AG10803 (cell line): ENCODE data around the gene CACNA1E.

ENCODE experiments used
- DNase-seq: peaks from one replicate; pipeline ENCODE4 v3.0.0; 2010; ENCODE audit warnings: low read depth
- H3K4me3 ChIP-seq: 2 replicates; pipeline ENCODE4 v1.5.1; 2011; ENCODE audit warnings: mild to moderate bottlenecking, low read length, control low read depth
- TF ChIP-seq, protein P1 (sequence below): conservative IDR thresholded peaks from 2 replicates; pipeline ENCODE4 v1.5.1; 2011; ENCODE audit warnings: mild to moderate bottlenecking, low read length, control low read depth, inconsistent platforms

The CACNA1E gene

DNA sequence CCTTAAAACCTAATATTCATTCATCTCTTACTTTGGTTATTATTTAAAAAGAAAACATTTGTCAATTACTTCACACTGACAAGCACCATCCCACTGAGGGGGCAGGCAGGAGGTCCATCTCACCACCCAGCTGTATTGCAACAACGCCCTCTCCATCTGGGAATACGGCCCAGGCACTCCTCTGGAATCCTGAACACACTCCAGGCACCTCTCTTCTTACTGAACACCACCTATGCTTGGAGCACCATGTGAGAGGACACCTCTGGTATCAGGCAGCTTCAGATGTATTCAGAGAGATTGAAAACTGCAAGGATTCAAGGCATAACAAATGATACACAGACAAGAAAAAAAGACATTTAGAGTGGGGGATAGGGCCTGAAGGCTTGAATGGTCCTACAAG, 147.1 kb downstream of the CACNA1E start:
- DNase-seq, result no peak
- no peak overlapping the region for H3K4me3 ChIP-seq
- TF ChIP-seq, protein P1, sequence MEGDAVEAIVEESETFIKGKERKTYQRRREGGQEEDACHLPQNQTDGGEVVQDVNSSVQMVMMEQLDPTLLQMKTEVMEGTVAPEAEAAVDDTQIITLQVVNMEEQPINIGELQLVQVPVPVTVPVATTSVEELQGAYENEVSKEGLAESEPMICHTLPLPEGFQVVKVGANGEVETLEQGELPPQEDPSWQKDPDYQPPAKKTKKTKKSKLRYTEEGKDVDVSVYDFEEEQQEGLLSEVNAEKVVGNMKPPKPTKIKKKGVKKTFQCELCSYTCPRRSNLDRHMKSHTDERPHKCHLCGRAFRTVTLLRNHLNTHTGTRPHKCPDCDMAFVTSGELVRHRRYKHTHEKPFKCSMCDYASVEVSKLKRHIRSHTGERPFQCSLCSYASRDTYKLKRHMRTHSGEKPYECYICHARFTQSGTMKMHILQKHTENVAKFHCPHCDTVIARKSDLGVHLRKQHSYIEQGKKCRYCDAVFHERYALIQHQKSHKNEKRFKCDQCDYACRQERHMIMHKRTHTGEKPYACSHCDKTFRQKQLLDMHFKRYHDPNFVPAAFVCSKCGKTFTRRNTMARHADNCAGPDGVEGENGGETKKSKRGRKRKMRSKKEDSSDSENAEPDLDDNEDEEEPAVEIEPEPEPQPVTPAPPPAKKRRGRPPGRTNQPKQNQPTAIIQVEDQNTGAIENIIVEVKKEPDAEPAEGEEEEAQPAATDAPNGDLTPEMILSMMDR, result no peak

DNA sequence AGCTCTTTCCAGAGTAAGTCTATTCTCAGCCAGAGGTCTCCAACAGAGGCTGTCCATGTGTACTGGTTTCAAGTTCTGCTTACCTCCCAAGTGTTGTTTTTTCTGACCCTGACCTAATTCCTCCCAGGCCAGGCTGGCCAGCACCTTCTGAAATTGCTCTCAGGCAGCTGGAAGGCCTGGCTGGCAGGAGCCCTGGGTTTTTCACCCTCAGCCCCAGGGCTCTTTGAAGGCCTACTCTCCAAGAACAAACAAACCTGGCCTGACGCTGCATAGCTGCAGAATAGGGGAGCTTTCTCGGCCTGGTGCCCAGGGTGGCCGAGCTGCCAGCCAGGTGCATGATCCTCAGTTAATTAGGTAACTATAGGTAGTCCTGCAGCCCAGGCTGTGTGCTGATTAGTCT, 147.5 kb downstream of the CACNA1E start:
- no peak overlapping the region for H3K4me3 ChIP-seq
- TF ChIP-seq, protein P1, result no peak
- no peak for DNase-seq

DNA sequence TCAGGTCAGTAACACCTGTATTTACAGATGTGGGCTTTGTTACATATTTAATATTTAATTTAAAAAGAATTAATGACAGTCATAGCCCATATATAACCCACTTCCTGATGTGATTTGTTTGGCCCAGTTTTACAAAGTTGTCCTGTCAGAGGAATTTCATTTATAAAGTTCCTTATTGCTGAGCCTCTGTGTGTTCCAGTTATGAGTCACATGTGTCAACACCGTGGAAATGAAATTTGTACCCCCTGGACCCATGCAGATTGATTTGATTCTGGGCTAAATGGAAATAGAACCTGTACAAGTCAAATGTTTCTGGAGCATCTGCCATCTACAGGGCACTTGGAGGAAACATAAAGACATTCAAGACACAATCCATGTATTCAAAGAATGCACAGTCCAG, 149.2 kb downstream of the CACNA1E start:
- TF ChIP-seq, protein P1, result no peak
- H3K4me3 ChIP-seq, result no peak overlapping the region
- no peak for DNase-seq

DNA sequence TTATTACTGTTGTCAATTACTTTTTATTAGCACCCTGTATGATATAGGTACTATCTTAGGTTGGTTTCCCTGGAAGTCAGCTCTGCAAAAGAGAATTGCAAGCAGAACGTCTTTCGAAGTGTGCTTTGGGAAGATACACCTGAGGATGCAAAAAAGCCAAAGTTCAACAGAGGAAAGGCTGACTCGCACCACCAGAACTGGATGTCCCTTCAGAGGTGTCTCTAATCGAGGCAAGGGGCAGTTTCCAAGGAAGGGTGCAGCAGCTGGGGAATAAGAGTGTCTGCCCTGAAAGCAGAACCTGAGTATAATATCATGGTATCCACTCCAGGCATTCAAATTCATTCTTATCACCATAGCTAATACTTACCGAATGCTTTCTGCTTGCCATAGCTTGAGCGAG, 149.6 kb downstream of the CACNA1E start:
- DNase-seq, result no peak
- TF ChIP-seq, protein P1, result no peak

DNA sequence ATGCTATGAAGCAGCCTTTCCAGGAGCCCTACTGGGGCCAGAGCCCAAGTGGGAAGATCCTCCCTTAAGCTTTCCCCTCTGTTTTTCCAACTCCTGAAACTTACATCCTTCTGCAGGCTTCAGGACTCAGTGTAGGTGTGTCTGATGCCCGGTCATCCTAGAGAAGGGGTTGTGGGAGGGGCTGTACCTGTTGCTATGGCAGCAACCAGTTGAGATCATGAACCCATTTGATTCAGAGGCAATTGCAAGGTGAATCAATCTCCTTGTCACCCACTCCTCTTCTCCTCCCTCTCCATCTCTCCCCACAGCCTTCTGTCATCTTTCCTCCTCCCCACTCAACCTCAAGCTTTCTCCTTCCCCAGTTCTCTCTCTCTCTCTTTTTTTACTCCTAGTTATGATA, 151.8 kb downstream of the CACNA1E start:
- DNase-seq, result no peak
- H3K4me3 ChIP-seq, result no peak overlapping the region
- TF ChIP-seq, protein P1, result no peak

More for the DNA sequence above, 149.6 kb downstream of the CACNA1E start:
- H3K4me3 ChIP-seq, result no peak overlapping the region

DNA sequence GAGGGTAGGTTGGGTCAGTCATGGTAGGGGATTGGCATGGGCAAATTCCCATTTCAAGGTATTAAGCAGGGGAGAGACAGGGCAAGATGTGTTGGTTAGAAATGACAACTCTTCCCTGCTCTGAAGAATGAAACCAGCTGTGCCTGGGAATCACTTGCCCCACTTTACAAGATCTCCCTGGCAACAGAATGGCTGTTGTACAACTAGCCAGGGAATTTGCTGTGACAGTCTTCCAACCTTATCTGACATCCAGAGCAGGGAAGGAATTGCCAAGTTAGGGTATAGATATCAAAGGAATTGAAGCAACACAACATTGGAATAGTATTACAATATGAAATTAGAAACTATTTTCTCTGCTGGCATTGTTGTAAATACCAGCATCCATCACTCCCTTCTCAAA, 154.7 kb downstream of the CACNA1E start:
- no peak for DNase-seq
- TF ChIP-seq, protein P1, result no peak

DNA sequence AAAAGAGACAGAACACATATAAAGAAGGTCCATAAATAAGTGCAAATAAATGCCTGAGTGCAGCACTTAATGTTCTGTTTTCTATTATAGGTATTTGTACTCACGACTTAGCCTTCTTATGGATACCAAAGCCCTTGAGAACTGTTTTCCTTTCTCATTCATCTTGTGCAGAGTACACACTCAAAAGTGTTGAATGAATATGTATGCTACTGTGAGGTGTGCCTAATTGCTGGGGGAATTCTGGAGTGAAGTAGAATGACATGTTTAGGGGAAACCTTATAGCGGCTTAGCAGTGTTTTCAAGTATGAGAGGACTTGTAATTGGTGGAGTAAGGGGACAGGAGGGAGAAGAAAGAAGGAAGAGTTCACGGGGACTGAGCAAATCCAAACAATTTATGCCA, 157.6 kb downstream of the CACNA1E start:
- no peak overlapping the region for H3K4me3 ChIP-seq
- no peak for DNase-seq
- TF ChIP-seq, protein P1, result no peak

More for the DNA sequence above, 154.7 kb downstream of the CACNA1E start:
- H3K4me3 ChIP-seq, result no peak overlapping the region
